ENCODE results near the gene SLC8A1.

DNA sequence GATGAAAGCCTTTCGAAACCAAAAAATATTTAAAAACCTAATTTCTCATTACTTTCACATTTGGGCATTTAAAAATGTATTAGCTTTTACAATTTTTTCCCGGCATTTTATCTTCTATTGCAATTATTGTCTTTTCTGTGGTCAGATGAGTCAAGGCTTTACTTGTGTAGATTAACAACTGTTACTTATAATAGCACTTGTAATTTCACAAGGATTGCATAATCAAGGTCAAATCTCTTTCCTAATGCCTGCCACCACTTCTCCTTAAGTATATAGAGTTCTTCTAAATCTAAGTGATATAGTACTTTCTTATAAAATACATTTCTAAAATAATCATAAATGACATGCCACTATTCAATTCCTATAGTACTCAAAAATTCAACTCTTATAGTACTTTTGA lies 67.2 kb downstream of the SLC8A1 start:
- TF ChIP-seq, protein P1, sequence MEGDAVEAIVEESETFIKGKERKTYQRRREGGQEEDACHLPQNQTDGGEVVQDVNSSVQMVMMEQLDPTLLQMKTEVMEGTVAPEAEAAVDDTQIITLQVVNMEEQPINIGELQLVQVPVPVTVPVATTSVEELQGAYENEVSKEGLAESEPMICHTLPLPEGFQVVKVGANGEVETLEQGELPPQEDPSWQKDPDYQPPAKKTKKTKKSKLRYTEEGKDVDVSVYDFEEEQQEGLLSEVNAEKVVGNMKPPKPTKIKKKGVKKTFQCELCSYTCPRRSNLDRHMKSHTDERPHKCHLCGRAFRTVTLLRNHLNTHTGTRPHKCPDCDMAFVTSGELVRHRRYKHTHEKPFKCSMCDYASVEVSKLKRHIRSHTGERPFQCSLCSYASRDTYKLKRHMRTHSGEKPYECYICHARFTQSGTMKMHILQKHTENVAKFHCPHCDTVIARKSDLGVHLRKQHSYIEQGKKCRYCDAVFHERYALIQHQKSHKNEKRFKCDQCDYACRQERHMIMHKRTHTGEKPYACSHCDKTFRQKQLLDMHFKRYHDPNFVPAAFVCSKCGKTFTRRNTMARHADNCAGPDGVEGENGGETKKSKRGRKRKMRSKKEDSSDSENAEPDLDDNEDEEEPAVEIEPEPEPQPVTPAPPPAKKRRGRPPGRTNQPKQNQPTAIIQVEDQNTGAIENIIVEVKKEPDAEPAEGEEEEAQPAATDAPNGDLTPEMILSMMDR (IDR thresholded peaks at IDR 0.05), result no peak
- no peak for TF ChIP-seq POLR2A (IDR thresholded peaks at IDR 0.05)
